Endothelial cell of umbilical vein (primary cell): ENCODE data around the gene GEMIN7. TPM values are rescaled to one million over a fixed set of nuclear protein-coding genes. Genes with fewer than 3 reads are reported as not detected.

Source experiments
- BruUV-seq: library from RNA; stranded (reverse); fragments of 400-500 nt; replicated peaks from 2 replicates; lab custom pipeline; 2021; lab: Mats Ljungman, UMichigan
- CTCF ChIA-PET: fragments of 300-600, 350-600 bp; sonication (Branson Sonifier 250); formaldehyde crosslinking; loops from one replicate; lab custom pipeline; 2021; ENCODE audit warnings: antibody characterized with exemption, inconsistent platforms; lab: Charles Lee
- POLR2A ChIA-PET: fragments of 300-600, 350-600 bp; sonication (Branson Sonifier 250); formaldehyde crosslinking; loops from one replicate; lab custom pipeline; 2021; ENCODE audit warnings: antibody characterized with exemption, inconsistent platforms; lab: Charles Lee
- DNase-seq: peaks from one replicate; pipeline ENCODE4 v3.0.0-alpha.2; 2011; ENCODE audit warnings: low read depth, low spot score
- FAIRE-seq: peaks from 2 replicates; lab custom pipeline; 2011; peaks lifted over from hg19 to GRCh38; lab: Jason Lieb, UNC
- H2AFZ ChIP-seq: 2 replicates; pipeline ENCODE4 v1.6.0; 2012; ENCODE audit warnings: low read depth, low read length, control low read depth, inconsistent platforms
- H3K27ac ChIP-seq: 2 replicates; pipeline ENCODE4 v1.5.1; 2011; ENCODE audit warnings: low read depth, mild to moderate bottlenecking, control low read depth, low read length, moderate library complexity; ENCODE audit not compliant: insufficient read depth
- H3K27me3 ChIP-seq, 2 experiments: 2 replicates each; pipeline versions ENCODE4 v1.6.0 to v1.6.1; 2011; ENCODE audit warnings: low read length in 2 of 2, mixed read lengths in 1 of 2; ENCODE audit not compliant: control insufficient read depth in 2 of 2, insufficient read depth in 2 of 2
- H3K36me3 ChIP-seq, 2 experiments: 2 replicates in 1 of 2; 3 replicates in 1 of 2; pipeline ENCODE4 v1.5.1; 2011; ENCODE audit warnings: low read length in 2 of 2, mild to moderate bottlenecking in 1 of 2, moderate library complexity in 1 of 2; ENCODE audit not compliant: control insufficient read depth in 2 of 2, insufficient read depth in 2 of 2; ENCODE audit errors: extremely low read depth in 1 of 2
- H3K4me1 ChIP-seq: 3 replicates; pipeline ENCODE4 v1.5.1; 2011; ENCODE audit warnings: mild to moderate bottlenecking, low read length; ENCODE audit not compliant: control insufficient read depth, insufficient read depth; ENCODE audit errors: extremely low read depth
- H3K4me2 ChIP-seq: 2 replicates; pipeline ENCODE4 v1.6.1; 2011; ENCODE audit warnings: low read length, control low read depth, mixed read lengths; ENCODE audit not compliant: insufficient read depth
- H3K4me3 ChIP-seq, 3 experiments: fragments of 200-600 bp in 1 of 3; sonication (generic), shearing (Covaris generic) in 1 of 3; replicated peaks in 1 of 3; 2 replicates each; pipeline ENCODE4 v1.5.1; 2011 to 2016; ENCODE audit warnings: control low read depth in 3 of 3, low read length in 3 of 3, mild to moderate bottlenecking in 2 of 3, inconsistent platforms in 1 of 3, low read depth in 1 of 3, moderate library complexity in 1 of 3; ENCODE audit not compliant: insufficient read depth in 1 of 3
- H3K79me2 ChIP-seq: 2 replicates; pipeline ENCODE4 v1.6.0; 2012; ENCODE audit warnings: low read length, inconsistent platforms; ENCODE audit not compliant: control insufficient read depth, insufficient read depth
- H3K9ac ChIP-seq: replicated peaks from 2 replicates; pipeline ENCODE3; 2011; ENCODE audit warnings: low read length, control low read depth; ENCODE audit not compliant: insufficient read depth; ENCODE audit errors: extremely low read depth
- H3K9me1 ChIP-seq: replicated peaks from 3 replicates; pipeline ENCODE4 v1.6.0; 2011; ENCODE audit warnings: mild to moderate bottlenecking, low read length; ENCODE audit not compliant: control insufficient read depth, insufficient read depth; ENCODE audit errors: extremely low read depth
- H3K9me3 ChIP-seq: replicated peaks from 2 replicates; pipeline ENCODE4 v1.5.1; 2012; ENCODE audit warnings: low read length, inconsistent platforms; ENCODE audit not compliant: control insufficient read depth, insufficient read depth
- H4K20me1 ChIP-seq: replicated peaks from 2 replicates; pipeline ENCODE3; 2011; ENCODE audit warnings: mild to moderate bottlenecking, low read length; ENCODE audit not compliant: control insufficient read depth, insufficient read depth; ENCODE audit errors: extremely low read depth
- CTCF ChIP-seq, 2 donors: IDR thresholded peaks; 1 replicate in 1 of 2; 2 replicates in 1 of 2; pipeline ENCODE4 v1.5.1; 2011; ENCODE audit warnings: low read length in 2 of 2, mild to moderate bottlenecking in 2 of 2, moderate library complexity in 2 of 2, control low read depth in 1 of 2, inconsistent platforms in 1 of 2, low read depth in 1 of 2; ENCODE audit not compliant: insufficient read depth in 1 of 2; ENCODE audit errors: extremely low read depth in 1 of 2
- EZH2 ChIP-seq: IDR thresholded peaks from 2 replicates; pipeline ENCODE4 v1.6.1; 2012; ENCODE audit warnings: borderline replicate concordance, low read depth, mild to moderate bottlenecking, moderate library complexity, low read length, inconsistent platforms; ENCODE audit not compliant: severe bottlenecking
- FOS ChIP-seq: IDR thresholded peaks from 2 replicates; pipeline ENCODE4 v1.6.1; 2011; ENCODE audit warnings: mild to moderate bottlenecking, low read length, moderate library complexity, borderline replicate concordance; ENCODE audit not compliant: insufficient read depth
- GATA2 ChIP-seq: IDR thresholded peaks from 2 replicates; pipeline ENCODE4 v1.7.0; 2011; ENCODE audit warnings: low read depth, mild to moderate bottlenecking, moderate library complexity, mixed read lengths, low read length; ENCODE audit not compliant: insufficient read length, insufficient read depth
- JUN ChIP-seq: IDR thresholded peaks from 2 replicates; pipeline ENCODE4 v1.6.1; 2011; ENCODE audit warnings: borderline replicate concordance, low read depth; ENCODE audit not compliant: insufficient read length, insufficient read depth
- MAX ChIP-seq: IDR thresholded peaks from 2 replicates; pipeline ENCODE4 v1.6.1; 2011; ENCODE audit not compliant: insufficient read depth, insufficient read length
- MYC ChIP-seq: IDR thresholded peaks from one replicate; pipeline ENCODE4 v1.6.1; 2011; ENCODE audit warnings: mild to moderate bottlenecking, low read depth, low read length
- POLR2A ChIP-seq: IDR thresholded peaks from 2 replicates; pipeline ENCODE4 v1.6.1; 2012; ENCODE audit warnings: low read depth, mild to moderate bottlenecking, control low read depth, low read length
- POLR2AphosphoS5 ChIP-seq: IDR thresholded peaks from 2 replicates; pipeline ENCODE4 v1.6.1; 2012; ENCODE audit warnings: low read depth, mild to moderate bottlenecking, control low read depth, low read length, moderate library complexity; ENCODE audit not compliant: insufficient read depth
- dilution Hi-C: fragments of 300-500 bp; cut with MboI; formaldehyde crosslinking; loops from one replicate; pipeline ENCODE4 v1.15.0; 2019; ENCODE audit warnings: low sequenced_read_pairs; ENCODE audit not compliant: extremely low pct_ligation_motif_present
- intact Hi-C: fragments of 100-400 bp; cut with micrococcal nuclease; formaldehyde crosslinking; loops from one replicate; pipeline ENCODE4 v1.10.0; 2022
- polyA plus RNA-seq, 4 experiments: library from polyadenylated mRNA; depleted of rRNA in 3 of 4; stranded (reverse) in 3 of 4; unstranded in 1 of 4; fragments of >200 nt; gene quantifications; 2 replicates each; pipeline versions ENCODE4 v1.2.1 to v1.2.3, GENCODE V29; 2011 to 2012; ENCODE audit warnings: missing spikeins in 1 of 4
- total RNA-seq: library from RNA; stranded (reverse); gene quantifications from 2 replicates; pipeline ENCODE4 v1.2.3, GENCODE V29; 2021

GEMIN7 gene
- total and polyA plus RNA-seq, 2 donors (not counting 3 experiments of a cell fraction or from before 2014, with no cell fraction given), result 34.2 to 53.7 TPM

- Histone ChIP-seq H3K9me3 (no peaks in the 10 kb centered on the region), H3K27ac (no peak overlapping the region), H3K4me1 (peaks cover 11% of the 10 kb centered on the region), H3K9ac (no peak overlapping the region), H3K36me3 (peaks cover 0 to 4% of the 10 kb centered on the region in 2 experiments), H3K79me2 (peaks cover 49% of the 10 kb centered on the region), H3K4me3 (no peak overlapping the region), H2AFZ (no peak overlapping the region), H3K9me1 (no peaks in the 10 kb centered on the region), H4K20me1 (no peaks in the 10 kb centered on the region), H3K4me2 (no peak overlapping the region), H3K27me3 (no peaks in the 10 kb centered on the region)
- dilution Hi-C loops (no loop called here), intact Hi-C loops (no loop called here)
- CTCF ChIA-PET, result no interaction called here
- no TSS peak for BruUV-seq
- DNase-seq (no peak), FAIRE-seq (no peak)
- POLR2A ChIA-PET, result no interaction called here
- no peak for TF ChIP-seq FOS
- TF ChIP-seq CTCF (IDR thresholded peaks at IDR 0.05; ENCODE audit: extremely low read depth in 1 of 2, insufficient read depth in 1 of 2, low read depth in 1 of 2, low read length in 2 of 2), result no peak
- TF ChIP-seq JUN, result no peak
- TF ChIP-seq MAX, result no peak
- TF ChIP-seq POLR2AphosphoS5, result no peak
- TF ChIP-seq MYC, result no peak
- no peak for TF ChIP-seq EZH2
- no peak for TF ChIP-seq GATA2
- TF ChIP-seq POLR2A, result no peak
Observed at GRCh38 chr19:45082170-45082569, 3.1 kb downstream of the GEMIN7 start.
